ENCODE data around the gene LYSMD3. TPM values are rescaled to one million over a fixed set of nuclear protein-coding genes. Genes with fewer than 3 reads are reported as not detected.

Gene LYSMD3
- total RNA-seq, 2 experiments from 2014 or later = 9.5 to 14.8 TPM

DNA sequence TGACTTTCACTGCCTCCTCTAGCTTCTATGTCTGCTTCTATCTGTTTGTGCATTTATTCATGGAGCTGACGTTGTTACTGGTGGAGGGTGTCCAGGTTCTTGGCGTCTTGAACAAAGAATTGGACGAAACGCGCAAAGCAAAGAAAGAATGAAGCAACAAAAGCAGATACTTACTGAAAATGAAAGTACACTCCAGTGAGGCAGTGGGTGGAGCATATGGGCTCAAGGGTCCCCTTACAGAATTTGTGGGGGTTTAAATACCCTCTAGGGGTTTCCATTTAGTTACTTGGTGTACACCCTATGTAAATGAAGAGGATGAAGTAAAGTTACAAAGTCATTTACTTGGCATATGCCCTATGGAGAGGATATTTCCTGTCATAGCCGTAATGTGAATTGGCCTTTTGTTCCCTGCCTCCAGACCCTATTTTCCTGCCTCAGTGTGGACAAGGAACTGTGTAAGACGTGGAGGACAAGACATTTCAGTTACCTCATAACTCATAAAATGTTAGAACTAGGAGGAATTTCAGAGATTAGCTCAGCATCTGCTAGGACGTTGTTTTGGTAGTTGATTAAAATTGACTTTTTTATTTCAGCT lies 51.7 kb downstream of the LYSMD3 start:
- H2AFZ ChIP-seq (ENCODE audit: low read length) = no peak overlapping the region
- BruUV-seq (replicated peaks) = no TSS peak
- TF ChIP-seq, protein P1, sequence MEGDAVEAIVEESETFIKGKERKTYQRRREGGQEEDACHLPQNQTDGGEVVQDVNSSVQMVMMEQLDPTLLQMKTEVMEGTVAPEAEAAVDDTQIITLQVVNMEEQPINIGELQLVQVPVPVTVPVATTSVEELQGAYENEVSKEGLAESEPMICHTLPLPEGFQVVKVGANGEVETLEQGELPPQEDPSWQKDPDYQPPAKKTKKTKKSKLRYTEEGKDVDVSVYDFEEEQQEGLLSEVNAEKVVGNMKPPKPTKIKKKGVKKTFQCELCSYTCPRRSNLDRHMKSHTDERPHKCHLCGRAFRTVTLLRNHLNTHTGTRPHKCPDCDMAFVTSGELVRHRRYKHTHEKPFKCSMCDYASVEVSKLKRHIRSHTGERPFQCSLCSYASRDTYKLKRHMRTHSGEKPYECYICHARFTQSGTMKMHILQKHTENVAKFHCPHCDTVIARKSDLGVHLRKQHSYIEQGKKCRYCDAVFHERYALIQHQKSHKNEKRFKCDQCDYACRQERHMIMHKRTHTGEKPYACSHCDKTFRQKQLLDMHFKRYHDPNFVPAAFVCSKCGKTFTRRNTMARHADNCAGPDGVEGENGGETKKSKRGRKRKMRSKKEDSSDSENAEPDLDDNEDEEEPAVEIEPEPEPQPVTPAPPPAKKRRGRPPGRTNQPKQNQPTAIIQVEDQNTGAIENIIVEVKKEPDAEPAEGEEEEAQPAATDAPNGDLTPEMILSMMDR (conservative IDR thresholded peaks at IDR 0.05; ENCODE audit: low read length) = no peak
- no peak for TF ChIP-seq EZH2phosphoT487 (IDR thresholded peaks at IDR 0.05; ENCODE audit: borderline replicate concordance, low read depth, low read length)
- H3K27ac ChIP-seq (ENCODE audit: low read depth, low read length, poor library complexity, severe bottlenecking) = no peak overlapping the region
- H3K4me1 ChIP-seq (ENCODE audit: insufficient read depth, low read length, poor library complexity, severe bottlenecking) = peaks cover 30% of the 10 kb centered on the region
- H3K9me3 ChIP-seq (ENCODE audit: low read length) = no peaks in the 10 kb centered on the region
- no peak for DNase-seq (ENCODE audit: low spot score)
- H3K36me3 ChIP-seq (ENCODE audit: insufficient read depth, low read length) = no peaks in the 10 kb centered on the region
- H3K79me2 ChIP-seq (ENCODE audit: insufficient read depth, low read depth, low read length) = peaks cover 25% of the 10 kb centered on the region
- H4K20me1 ChIP-seq (ENCODE audit: insufficient read depth, low read length) = no peaks in the 10 kb centered on the region
- H3K4me2 ChIP-seq (ENCODE audit: low read length) = peak overlapping the region; percentile 96; the same call in 1 of the 2 replicates
- intact Hi-C loops (cut with micrococcal nuclease; ENCODE audit: unreplicated experiment) = no loop called here
- CTCF ChIA-PET (ENCODE audit: unreplicated experiment) = no interaction called here
- H3K9me2 ChIP-seq (ENCODE audit: insufficient read depth, low read length) = no peaks in the 10 kb centered on the region
- POLR2A ChIA-PET = interaction anchor here (0.6 to 3.4 kb wide), 6 partner anchors 9 to 903 kb away, joined by 3 to 22 read pairs (median 7); partner anchors contain the start of gene CETN3
- H3K4me3 ChIP-seq (ENCODE audit: low read depth, low read length, poor library complexity, severe bottlenecking) = no peak overlapping the region

DNA sequence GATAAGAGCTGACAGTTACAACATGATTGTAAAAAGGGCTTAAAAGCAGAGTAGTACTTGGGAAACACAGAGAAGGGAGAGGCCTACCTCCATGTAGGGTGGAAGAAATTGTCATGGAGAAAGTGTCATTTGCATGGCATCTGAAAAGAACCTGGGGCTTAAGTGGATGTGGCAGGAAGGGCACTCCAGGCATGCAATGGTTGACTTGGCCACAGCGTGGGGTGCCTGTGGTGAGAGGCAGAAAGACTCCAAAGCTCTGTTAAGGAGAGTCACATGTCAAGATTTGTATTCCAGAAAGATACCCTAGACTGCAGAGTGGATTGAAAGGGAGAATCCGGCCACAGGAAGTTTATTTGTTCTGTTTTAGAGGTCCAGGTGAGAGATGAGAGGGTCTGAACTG lies 52.3 kb downstream of the LYSMD3 start:
- Histone ChIP-seq H3K79me2 (ENCODE audit: insufficient read depth, low read depth, low read length) (peaks cover 31% of the 10 kb centered on the region), H3K36me3 (ENCODE audit: insufficient read depth, low read length) (no peaks in the 10 kb centered on the region), H3K4me2 (ENCODE audit: low read length) (peak overlapping the region; percentile 96), H3K9me3 (ENCODE audit: low read length) (no peaks in the 10 kb centered on the region), H3K4me1 (ENCODE audit: insufficient read depth, low read length, poor library complexity, severe bottlenecking) (peaks cover 37% of the 10 kb centered on the region), H3K4me3 (ENCODE audit: low read depth, low read length, poor library complexity, severe bottlenecking) (no peak overlapping the region), H4K20me1 (ENCODE audit: insufficient read depth, low read length) (no peaks in the 10 kb centered on the region), H3K9me2 (ENCODE audit: insufficient read depth, low read length) (no peaks in the 10 kb centered on the region), H3K27ac (ENCODE audit: low read depth, low read length, poor library complexity, severe bottlenecking) (no peak overlapping the region), H2AFZ (ENCODE audit: low read length) (no peak overlapping the region)
- no TSS peak for BruUV-seq (replicated peaks)
- TF ChIP-seq EZH2phosphoT487 (IDR thresholded peaks at IDR 0.05; ENCODE audit: borderline replicate concordance, low read depth, low read length) = no peak
- TF ChIP-seq, protein P1 (conservative IDR thresholded peaks at IDR 0.05; ENCODE audit: low read length) = no peak
- ChIA-PET POLR2A (interaction anchor here (1.1 to 3.4 kb wide), 7 partner anchors 9 to 73 kb away, joined by 3 to 22 read pairs (median 7); partner anchors contain the start of genes CETN3 and LYSMD3), CTCF (ENCODE audit: unreplicated experiment) (no interaction called here)
- DNase-seq (ENCODE audit: low spot score) = peak; percentile 11
- intact Hi-C loops (cut with micrococcal nuclease; ENCODE audit: unreplicated experiment) = no loop called here

DNA sequence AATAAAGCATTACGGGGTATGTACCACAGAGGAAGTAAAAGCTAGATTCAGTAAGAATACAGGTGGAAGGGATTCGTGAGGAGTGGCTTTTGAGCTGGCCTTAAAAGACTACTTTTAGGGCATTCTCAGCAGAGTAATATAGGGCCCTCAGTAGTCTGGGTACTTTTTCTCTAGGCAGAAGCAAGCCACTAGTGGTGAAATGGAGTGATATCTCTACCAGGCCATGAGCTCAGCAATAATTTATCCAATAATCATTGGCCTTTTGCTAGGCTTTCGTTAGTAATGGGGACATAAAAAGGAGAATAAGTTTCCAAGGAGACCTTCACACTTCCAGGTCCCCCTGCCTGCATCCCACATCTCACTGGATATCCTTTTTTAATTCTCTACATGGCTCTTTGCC lies 53.0 kb downstream of the LYSMD3 start:
- no peak overlapping the region for H2AFZ ChIP-seq (ENCODE audit: low read length)
- intact Hi-C loops (cut with micrococcal nuclease; ENCODE audit: unreplicated experiment) = no loop called here
- H3K9me3 ChIP-seq (ENCODE audit: low read length) = no peaks in the 10 kb centered on the region
- peak; percentile 16 for DNase-seq (ENCODE audit: low spot score)
- no peaks in the 10 kb centered on the region for H3K9me2 ChIP-seq (ENCODE audit: insufficient read depth, low read length)
- H3K36me3 ChIP-seq (ENCODE audit: insufficient read depth, low read length) = no peaks in the 10 kb centered on the region
- POLR2A ChIA-PET = interaction anchor here (0.5 to 3.4 kb wide), 9 partner anchors 10 to 886 kb away, joined by 3 to 22 read pairs (median 5); partner anchors contain the start of genes CETN3 and LYSMD3
- peaks cover 41% of the 10 kb centered on the region for H3K4me1 ChIP-seq (ENCODE audit: insufficient read depth, low read length, poor library complexity, severe bottlenecking)
- CTCF ChIA-PET (ENCODE audit: unreplicated experiment) = interaction anchor here (0.6 kb wide), 1 partner anchor 11 kb away, joined by 3 read pairs; no protein-coding TSS in a partner anchor
- H4K20me1 ChIP-seq (ENCODE audit: insufficient read depth, low read length) = no peaks in the 10 kb centered on the region
- H3K4me3 ChIP-seq (ENCODE audit: low read depth, low read length, poor library complexity, severe bottlenecking) = peak overlapping the region; percentile 80
- H3K27ac ChIP-seq (ENCODE audit: low read depth, low read length, poor library complexity, severe bottlenecking) = no peak overlapping the region
- TF ChIP-seq EZH2phosphoT487 (IDR thresholded peaks at IDR 0.05; ENCODE audit: borderline replicate concordance, low read depth, low read length) = no peak
- TF ChIP-seq, protein P1 (conservative IDR thresholded peaks at IDR 0.05; ENCODE audit: low read length) = 0 out of 2 replicates have a peak, but pooled peaks have one; percentile 15
- BruUV-seq (replicated peaks) = no TSS peak
- H3K79me2 ChIP-seq (ENCODE audit: insufficient read depth, low read depth, low read length) = peaks cover 38% of the 10 kb centered on the region
- H3K4me2 ChIP-seq (ENCODE audit: low read length) = peak overlapping the region; percentile 96

Data from OCI-LY7 (cell line).